DND-41 (cell line): ENCODE results near the gene FSD1L.

Experiments used
- ATAC-seq: fragments of 200-7000 bp; cut with Tn5 transposase; 3 replicates; pipeline ENCODE4 v1.9.1; 2021; ENCODE audit warnings: low read depth; ENCODE audit not compliant: insufficient read depth
- DNase-seq: peaks from one replicate; pipeline ENCODE4 v3.0.0-alpha.2; 2020
- H2AFZ ChIP-seq: 2 replicates; pipeline ENCODE4 v1.6.0; 2012; ENCODE audit warnings: low read depth, low read length
- H3K27ac ChIP-seq: 2 replicates; pipeline ENCODE4 v1.5.1; 2012; ENCODE audit warnings: low read length, inconsistent platforms
- H3K27me3 ChIP-seq: fragments of 200-600 bp; sonication (generic); 2 replicates; pipeline ENCODE4 v1.6.0; 2012; ENCODE audit warnings: low read length, mild to moderate bottlenecking, inconsistent platforms; ENCODE audit not compliant: insufficient read depth, poor library complexity
- H3K36me3 ChIP-seq: 2 replicates; pipeline ENCODE4 v1.5.1; 2012; ENCODE audit warnings: low read length, inconsistent platforms; ENCODE audit not compliant: insufficient read depth
- H3K4me1 ChIP-seq: 2 replicates; pipeline ENCODE4 v1.5.1; 2012; ENCODE audit warnings: mild to moderate bottlenecking, low read length; ENCODE audit not compliant: insufficient read depth
- H3K4me2 ChIP-seq: 2 replicates; pipeline ENCODE4 v1.6.0; 2012; ENCODE audit warnings: mild to moderate bottlenecking, moderate library complexity, low read length, inconsistent platforms; ENCODE audit not compliant: insufficient read depth
- H3K4me3 ChIP-seq, 2 experiments: fragments of 200-600 bp in 1 of 2; shearing (Covaris generic) in 1 of 2; 2 replicates each; pipeline ENCODE4 v1.5.1; 2012 to 2016; ENCODE audit warnings: inconsistent platforms in 2 of 2, low read length in 2 of 2, mild to moderate bottlenecking in 2 of 2, low read depth in 1 of 2, moderate library complexity in 1 of 2
- H3K79me2 ChIP-seq: 2 replicates; pipeline ENCODE4 v1.6.0; 2012; ENCODE audit warnings: low read length, inconsistent platforms; ENCODE audit not compliant: insufficient read depth
- H3K9ac ChIP-seq: 2 replicates; pipeline ENCODE4 v1.6.0; 2012; ENCODE audit warnings: low read depth, mild to moderate bottlenecking, inconsistent platforms, low read length, moderate library complexity
- H3K9me3 ChIP-seq: 2 replicates; pipeline ENCODE4 v1.5.1; 2012; ENCODE audit warnings: low read length, moderate library complexity, mild to moderate bottlenecking, inconsistent platforms; ENCODE audit not compliant: insufficient read depth, severe bottlenecking
- H4K20me1 ChIP-seq: 2 replicates; pipeline ENCODE4 v1.6.0; 2012; ENCODE audit warnings: low read length; ENCODE audit not compliant: insufficient read depth
- EZH2 ChIP-seq: IDR thresholded peaks from 3 replicates; pipeline ENCODE4 v1.6.1; 2012; ENCODE audit warnings: borderline replicate concordance, low read depth, mild to moderate bottlenecking, moderate library complexity, low read length, inconsistent platforms; ENCODE audit not compliant: severe bottlenecking
- TF ChIP-seq, protein P1 (sequence below): IDR thresholded peaks from 2 replicates; pipeline ENCODE4 v1.5.1; 2012; ENCODE audit warnings: borderline replicate concordance, low read length, moderate library complexity, mild to moderate bottlenecking; ENCODE audit not compliant: poor library complexity, severe bottlenecking; ENCODE audit errors: extremely low read depth

FSD1L gene

DNA sequence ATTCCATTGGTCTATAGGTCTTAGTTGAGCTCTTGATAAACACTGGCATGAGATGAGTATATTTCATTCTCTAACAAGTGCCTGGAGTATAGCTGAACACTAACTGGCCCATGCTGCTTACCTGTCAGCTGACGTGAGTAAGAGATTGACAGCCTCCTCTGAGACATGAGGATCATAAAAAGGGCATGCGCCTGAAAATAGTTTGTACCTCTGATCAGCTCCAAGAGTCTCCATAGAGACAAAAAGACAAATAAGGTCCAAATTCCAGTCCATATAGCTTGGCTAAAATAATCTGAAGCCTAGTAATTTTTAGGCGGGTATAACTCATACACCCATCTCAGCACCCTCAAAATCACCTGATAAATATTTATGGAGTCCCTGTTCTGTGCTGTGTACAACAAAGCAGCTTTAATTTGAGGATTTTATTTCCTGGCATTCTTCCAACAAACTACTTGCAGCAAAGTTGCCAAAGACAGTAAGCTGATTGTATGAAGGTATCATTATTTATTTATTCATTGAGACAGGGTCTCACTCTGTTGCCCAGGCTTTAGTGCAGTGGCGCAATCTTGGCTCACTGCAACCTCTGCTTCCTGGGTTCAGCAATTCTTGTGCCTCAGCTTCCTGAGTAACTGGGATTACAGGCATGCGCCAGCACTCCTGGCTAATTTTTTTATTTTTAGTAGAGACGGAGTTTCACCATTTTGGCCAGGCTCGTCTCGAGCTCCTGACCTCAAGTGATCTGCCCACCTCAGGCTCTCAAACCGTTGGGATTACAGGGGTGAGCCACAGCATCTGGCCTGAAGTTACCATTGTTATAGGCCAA lies 16.2 kb upstream of the FSD1L start:
- DNase-seq: no peak
- H3K4me3 ChIP-seq: no peak overlapping the region
- ATAC-seq: no peak
- no peak overlapping the region for H2AFZ ChIP-seq
- no peaks in the 10 kb centered on the region for H3K27me3 ChIP-seq
- no peak overlapping the region for H3K4me2 ChIP-seq
- no peaks in the 10 kb centered on the region for H3K9me3 ChIP-seq
- H3K27ac ChIP-seq: no peak overlapping the region
- H3K36me3 ChIP-seq: no peaks in the 10 kb centered on the region
- no peak for TF ChIP-seq EZH2
- TF ChIP-seq, protein P1, sequence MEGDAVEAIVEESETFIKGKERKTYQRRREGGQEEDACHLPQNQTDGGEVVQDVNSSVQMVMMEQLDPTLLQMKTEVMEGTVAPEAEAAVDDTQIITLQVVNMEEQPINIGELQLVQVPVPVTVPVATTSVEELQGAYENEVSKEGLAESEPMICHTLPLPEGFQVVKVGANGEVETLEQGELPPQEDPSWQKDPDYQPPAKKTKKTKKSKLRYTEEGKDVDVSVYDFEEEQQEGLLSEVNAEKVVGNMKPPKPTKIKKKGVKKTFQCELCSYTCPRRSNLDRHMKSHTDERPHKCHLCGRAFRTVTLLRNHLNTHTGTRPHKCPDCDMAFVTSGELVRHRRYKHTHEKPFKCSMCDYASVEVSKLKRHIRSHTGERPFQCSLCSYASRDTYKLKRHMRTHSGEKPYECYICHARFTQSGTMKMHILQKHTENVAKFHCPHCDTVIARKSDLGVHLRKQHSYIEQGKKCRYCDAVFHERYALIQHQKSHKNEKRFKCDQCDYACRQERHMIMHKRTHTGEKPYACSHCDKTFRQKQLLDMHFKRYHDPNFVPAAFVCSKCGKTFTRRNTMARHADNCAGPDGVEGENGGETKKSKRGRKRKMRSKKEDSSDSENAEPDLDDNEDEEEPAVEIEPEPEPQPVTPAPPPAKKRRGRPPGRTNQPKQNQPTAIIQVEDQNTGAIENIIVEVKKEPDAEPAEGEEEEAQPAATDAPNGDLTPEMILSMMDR: no peak
- H3K9ac ChIP-seq: no peak overlapping the region
- H3K4me1 ChIP-seq: no peaks in the 10 kb centered on the region
- H3K79me2 ChIP-seq: no peaks in the 10 kb centered on the region
- H4K20me1 ChIP-seq: no peaks in the 10 kb centered on the region

- Histone ChIP-seq H3K79me2 (no peaks in the 10 kb centered on the region), H3K4me1 (no peaks in the 10 kb centered on the region), H3K9ac (no peak overlapping the region), H3K36me3 (no peaks in the 10 kb centered on the region), H2AFZ (no peak overlapping the region), H3K4me2 (no peak overlapping the region), H3K9me3 (no peaks in the 10 kb centered on the region), H3K27ac (no peak overlapping the region), H3K4me3 (no peak overlapping the region), H3K27me3 (no peaks in the 10 kb centered on the region), H4K20me1 (no peaks in the 10 kb centered on the region)
- ATAC-seq: no peak
- DNase-seq: no peak
- TF ChIP-seq, protein P1: no peak
- no peak for TF ChIP-seq EZH2
These were observed 15.5 kb upstream of the FSD1L start for GRCh38 chr9:105432247-105432842.

GRCh38 chr9:105435453-105435852 lies 12.4 kb upstream of the FSD1L start:
- no peak for DNase-seq
- no peak overlapping the region for H3K4me3 ChIP-seq

More at GRCh38 chr9:105435453-105435852, 12.4 kb upstream of the FSD1L start:
- no peak overlapping the region for H3K27ac ChIP-seq
- no peak for ATAC-seq
- TF ChIP-seq, protein P1: no peak
- no peak for TF ChIP-seq EZH2
- H3K4me2 ChIP-seq: no peak overlapping the region
- H3K9ac ChIP-seq: no peak overlapping the region
- H3K4me1 ChIP-seq: no peaks in the 10 kb centered on the region
- H2AFZ ChIP-seq: no peak overlapping the region
- H3K36me3 ChIP-seq: no peaks in the 10 kb centered on the region
- H3K9me3 ChIP-seq: no peaks in the 10 kb centered on the region
- H3K79me2 ChIP-seq: no peaks in the 10 kb centered on the region
- H3K27me3 ChIP-seq: no peaks in the 10 kb centered on the region
- H4K20me1 ChIP-seq: no peaks in the 10 kb centered on the region
